ENCODE measurements around the gene PATL2. TPM values are rescaled to one million over a fixed set of nuclear protein-coding genes. Genes with fewer than 3 reads are reported as not detected.

Gene PATL2
- total RNA-seq, 2 experiments from 2014 or later, result 27.4 to 29.6 TPM

- Mint-ChIP-seq H3K27ac (peak overlapping the region; percentile 94), H3K36me3 (ENCODE audit: low read depth) (peaks cover 65% of the 10 kb centered on the region), H3K9me3 (ENCODE audit: insufficient read depth) (no peaks in the 10 kb centered on the region), H3K4me1 (ENCODE audit: low read depth) (peaks cover 85% of the 10 kb centered on the region), H3K4me3 (peak overlapping the region; percentile 51), H3K27me3 (ENCODE audit: low read depth) (no peaks in the 10 kb centered on the region)
- POLR2A ChIA-PET, result interaction anchor here (0.7 to 21.4 kb wide), 5 partner anchors 4 to 140 kb away, joined by 3 to 2005 read pairs (median 1989); partner anchors contain the start of genes B2M, PATL2, SPG11 and TRIM69
- no peak for ATAC-seq
- no peak for DNase-seq
- CTCF ChIA-PET, result interaction anchor here (1.0 to 18.3 kb wide), 4 partner anchors 9 to 51 kb away, joined by 4 to 476 read pairs (median 163); partner anchors contain the start of genes SPG11 and TRIM69
Observed at GRCh38 chr15:44718927-44719292, 7.8 kb upstream of the PATL2 start.

DNA sequence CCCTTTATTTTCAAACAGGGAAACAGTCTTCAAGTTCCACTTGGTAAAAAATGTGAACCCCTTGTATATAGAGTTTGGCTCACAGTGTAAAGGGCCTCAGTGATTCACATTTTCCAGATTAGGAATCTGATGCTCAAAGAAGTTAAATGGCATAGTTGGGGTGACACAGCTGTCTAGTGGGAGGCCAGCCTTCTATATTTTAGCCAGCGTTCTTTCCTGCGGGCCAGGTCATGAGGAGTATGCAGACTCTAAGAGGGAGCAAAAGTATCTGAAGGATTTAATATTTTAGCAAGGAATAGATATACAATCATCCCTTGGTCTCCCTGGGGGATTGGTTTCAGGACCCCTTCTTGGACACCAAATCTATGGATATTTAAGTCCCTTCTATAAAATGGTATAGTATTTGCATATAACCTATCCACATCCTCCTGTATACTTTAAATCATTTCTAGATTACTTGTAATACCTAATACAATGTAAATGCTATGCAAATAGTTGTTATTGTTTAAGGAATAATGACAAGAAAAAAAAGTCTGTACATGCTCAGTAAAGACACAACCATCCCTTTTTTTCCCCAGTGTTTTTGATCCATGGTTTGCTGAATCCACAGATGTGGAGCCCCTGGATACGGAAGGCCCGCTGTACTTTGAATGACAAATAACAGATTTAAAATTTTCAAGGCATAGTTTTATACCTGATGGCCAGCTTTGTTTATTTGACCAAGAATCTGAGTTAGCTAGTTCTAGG lies 7.2 kb upstream of the PATL2 start:
- H3K9me3 Mint-ChIP-seq (ENCODE audit: insufficient read depth), result no peaks in the 10 kb centered on the region
- ATAC-seq, result no peak
- ChIA-PET CTCF (interaction anchor here (1.0 to 18.3 kb wide), 5 partner anchors 9 to 50 kb away, joined by 4 to 476 read pairs (median 189); partner anchors contain the start of genes SPG11 and TRIM69), POLR2A (interaction anchor here (0.7 to 21.4 kb wide), 4 partner anchors 3 to 106 kb away, joined by 3 to 2005 read pairs (median 1997); partner anchors contain the start of genes B2M, PATL2, SPG11 and TRIM69)
- peak overlapping the region; percentile 94 for H3K27ac Mint-ChIP-seq
- H3K4me3 Mint-ChIP-seq, result peak overlapping the region; percentile 61
- peaks cover 80% of the 10 kb centered on the region for H3K4me1 Mint-ChIP-seq (ENCODE audit: low read depth)
- H3K27me3 Mint-ChIP-seq (ENCODE audit: low read depth), result no peaks in the 10 kb centered on the region
- DNase-seq, result no peak
- H3K36me3 Mint-ChIP-seq (ENCODE audit: low read depth), result peaks cover 70% of the 10 kb centered on the region

DNA sequence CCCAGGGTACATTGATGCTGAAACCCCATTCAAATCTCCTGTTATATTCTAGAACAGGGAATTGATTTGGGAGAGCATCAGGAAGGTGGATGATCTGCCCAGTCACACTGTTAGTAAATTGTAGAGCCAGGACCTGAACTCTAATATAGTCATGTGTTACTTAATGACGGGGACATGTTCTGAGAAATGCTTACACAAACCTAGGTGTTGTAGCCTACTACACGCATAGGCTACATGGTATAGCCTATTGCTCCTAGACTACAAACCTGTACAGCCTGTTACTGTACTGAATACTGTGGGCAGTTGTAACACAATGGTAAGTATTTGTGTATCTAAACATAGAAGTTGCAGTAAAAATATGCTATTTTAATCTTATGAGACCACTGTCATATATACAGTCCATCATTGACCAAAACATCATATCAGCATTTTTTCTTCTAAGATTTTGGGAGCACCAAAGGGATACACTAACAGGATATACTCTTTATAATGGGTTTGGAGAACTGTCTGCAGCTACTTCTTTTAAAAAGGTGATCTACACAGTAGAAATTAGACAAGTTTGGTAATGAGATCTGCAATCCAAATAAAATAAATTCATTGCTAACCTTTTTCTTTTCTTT lies 6.0 kb upstream of the PATL2 start:
- Mint-ChIP-seq H3K27ac (peak overlapping the region; percentile 91), H3K4me3 (peak overlapping the region; percentile 99), H3K27me3 (ENCODE audit: low read depth) (no peaks in the 10 kb centered on the region), H3K9me3 (ENCODE audit: insufficient read depth) (no peaks in the 10 kb centered on the region), H3K4me1 (ENCODE audit: low read depth) (peaks cover 73% of the 10 kb centered on the region), H3K36me3 (ENCODE audit: low read depth) (peaks cover 81% of the 10 kb centered on the region)
- ChIA-PET CTCF (interaction anchor here (1.3 to 18.3 kb wide), 4 partner anchors 12 to 68 kb away, joined by 3 to 476 read pairs (median 245); partner anchors contain the start of genes SPG11 and TRIM69), POLR2A (interaction anchor here (20.7 to 20.9 kb wide), 2 partner anchors 12 to 41 kb away, joined by 1989 to 2005 read pairs; partner anchors contain the start of genes SPG11 and TRIM69)
- no peak for DNase-seq
- ATAC-seq, result no peak

DNA sequence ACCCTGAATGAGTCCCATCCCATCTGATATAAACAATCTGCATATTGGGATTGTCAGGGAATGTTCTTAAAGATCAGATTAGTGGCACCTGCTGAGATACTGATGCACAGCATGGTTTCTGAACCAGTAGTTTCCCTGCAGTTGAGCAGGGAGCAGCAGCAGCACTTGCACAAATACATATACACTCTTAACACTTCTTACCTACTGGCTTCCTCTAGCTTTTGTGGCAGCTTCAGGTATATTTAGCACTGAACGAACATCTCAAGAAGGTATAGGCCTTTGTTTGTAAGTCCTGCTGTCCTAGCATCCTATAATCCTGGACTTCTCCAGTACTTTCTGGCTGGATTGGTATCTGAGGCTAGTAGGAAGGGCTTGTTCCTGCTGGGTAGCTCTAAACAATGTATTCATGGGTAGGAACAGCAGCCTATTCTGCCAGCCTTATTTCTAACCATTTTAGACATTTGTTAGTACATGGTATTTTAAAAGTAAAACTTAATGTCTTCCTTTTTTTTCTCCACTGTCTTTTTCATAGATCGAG lies 4.7 kb upstream of the PATL2 start:
- Mint-ChIP-seq H3K4me3 (peak overlapping the region; percentile 99), H3K27ac (peak overlapping the region; percentile 91), H3K36me3 (ENCODE audit: low read depth) (peaks cover 90% of the 10 kb centered on the region), H3K9me3 (ENCODE audit: insufficient read depth) (no peaks in the 10 kb centered on the region), H3K4me1 (ENCODE audit: low read depth) (peaks cover 61% of the 10 kb centered on the region), H3K27me3 (ENCODE audit: low read depth) (no peaks in the 10 kb centered on the region)
- ChIA-PET POLR2A (interaction anchor here (0.7 to 20.9 kb wide), 5 partner anchors 13 to 179 kb away, joined by 3 to 2005 read pairs (median 3); partner anchors contain the start of genes EIF3J, SPG11 and TRIM69), CTCF (interaction anchor here (0.5 to 18.3 kb wide), 5 partner anchors 13 to 77 kb away, joined by 3 to 476 read pairs (median 189); partner anchors contain the start of genes SPG11 and TRIM69)
- no peak for DNase-seq
- no peak for ATAC-seq

- ATAC-seq (no peak), DNase-seq (no peak)
- Mint-ChIP-seq H3K4me1 (ENCODE audit: low read depth) (peaks cover 58% of the 10 kb centered on the region), H3K27ac (peak overlapping the region; percentile 91), H3K9me3 (ENCODE audit: insufficient read depth) (no peaks in the 10 kb centered on the region), H3K4me3 (peak overlapping the region; percentile 99), H3K36me3 (ENCODE audit: low read depth) (peaks cover 90% of the 10 kb centered on the region), H3K27me3 (ENCODE audit: low read depth) (no peaks in the 10 kb centered on the region)
- ChIA-PET POLR2A (interaction anchor here (0.6 to 20.9 kb wide), 8 partner anchors 14 to 289 kb away, joined by 3 to 2005 read pairs (median 4); partner anchors contain the start of genes EIF3J, SPG11 and TRIM69), CTCF (interaction anchor here (0.5 to 18.3 kb wide), 4 partner anchors 14 to 77 kb away, joined by 3 to 476 read pairs (median 245); partner anchors contain the start of genes SPG11 and TRIM69)
Observed at GRCh38 chr15:44715142-44715796, 4.1 kb upstream of the PATL2 start.

- H3K36me3 Mint-ChIP-seq (ENCODE audit: low read depth), result peaks cover 86% of the 10 kb centered on the region
- H3K27ac Mint-ChIP-seq, result peak overlapping the region; percentile 96
- H3K9me3 Mint-ChIP-seq (ENCODE audit: insufficient read depth), result no peaks in the 10 kb centered on the region
- ATAC-seq (no peak), DNase-seq (no peak)
- ChIA-PET POLR2A (interaction anchor here (0.6 to 20.9 kb wide), 11 partner anchors 10 to 287 kb away, joined by 3 to 2005 read pairs (median 4); partner anchors contain the start of genes CTDSPL2, SPG11 and TRIM69), CTCF (interaction anchor here (0.7 to 18.3 kb wide), 12 partner anchors 11 to 135 kb away, joined by 3 to 476 read pairs (median 4); partner anchors contain the start of genes SPG11 and TRIM69)
- H3K27me3 Mint-ChIP-seq (ENCODE audit: low read depth), result no peaks in the 10 kb centered on the region
- H3K4me3 Mint-ChIP-seq, result peak overlapping the region; percentile 99
- H3K4me1 Mint-ChIP-seq (ENCODE audit: low read depth), result peaks cover 56% of the 10 kb centered on the region
Observed at GRCh38 chr15:44713006-44713966, 2.2 kb upstream of the PATL2 start.

- Mint-ChIP-seq H3K27me3 (ENCODE audit: low read depth) (no peaks in the 10 kb centered on the region), H3K27ac (peak overlapping the region; percentile 96), H3K9me3 (ENCODE audit: insufficient read depth) (no peaks in the 10 kb centered on the region), H3K4me1 (ENCODE audit: low read depth) (peaks cover 48% of the 10 kb centered on the region), H3K36me3 (ENCODE audit: low read depth) (peaks cover 81% of the 10 kb centered on the region), H3K4me3 (peak overlapping the region; percentile 99)
- CTCF ChIA-PET, result interaction anchor here (0.8 to 18.3 kb wide), 7 partner anchors 11 to 129 kb away, joined by 3 to 476 read pairs (median 31); partner anchors contain the start of genes SPG11 and TRIM69
- POLR2A ChIA-PET, result interaction anchor here (1.0 to 20.9 kb wide), 8 partner anchors 14 to 166 kb away, joined by 3 to 2005 read pairs (median 11); partner anchors contain the start of genes SPG11 and TRIM69
- peak; percentile 24 for ATAC-seq
- peak; percentile 83 for DNase-seq
Observed at GRCh38 chr15:44712346-44713005, 1.4 kb upstream of the PATL2 start.

DNA sequence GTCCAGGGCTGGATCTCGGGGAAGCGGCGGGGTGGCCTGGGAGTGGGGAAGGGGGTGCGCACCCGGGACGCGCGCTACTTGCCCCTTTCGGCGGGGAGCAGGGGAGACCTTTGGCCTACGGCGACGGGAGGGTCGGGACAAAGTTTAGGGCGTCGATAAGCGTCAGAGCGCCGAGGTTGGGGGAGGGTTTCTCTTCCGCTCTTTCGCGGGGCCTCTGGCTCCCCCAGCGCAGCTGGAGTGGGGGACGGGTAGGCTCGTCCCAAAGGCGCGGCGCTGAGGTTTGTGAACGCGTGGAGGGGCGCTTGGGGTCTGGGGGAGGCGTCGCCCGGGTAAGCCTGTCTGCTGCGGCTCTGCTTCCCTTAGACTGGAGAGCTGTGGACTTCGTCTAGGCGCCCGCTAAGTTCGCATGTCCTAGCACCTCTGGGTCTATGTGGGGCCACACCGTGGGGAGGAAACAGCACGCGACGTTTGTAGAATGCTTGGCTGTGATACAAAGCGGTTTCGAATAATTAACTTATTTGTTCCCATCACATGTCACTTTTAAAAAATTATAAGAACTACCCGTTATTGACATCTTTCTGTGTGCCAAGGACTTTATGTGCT lies 721 bp upstream of the PATL2 start:
- Mint-ChIP-seq H3K9me3 (ENCODE audit: insufficient read depth) (no peaks in the 10 kb centered on the region), H3K36me3 (ENCODE audit: low read depth) (peaks cover 80% of the 10 kb centered on the region), H3K4me1 (ENCODE audit: low read depth) (peaks cover 42% of the 10 kb centered on the region), H3K4me3 (peak overlapping the region; percentile 99), H3K27me3 (ENCODE audit: low read depth) (no peaks in the 10 kb centered on the region), H3K27ac (peak overlapping the region; percentile 96)
- ATAC-seq, result peak; percentile 37
- POLR2A ChIA-PET, result interaction anchor here (1.0 to 20.9 kb wide), 20 partner anchors 11 to 285 kb away, joined by 3 to 2005 read pairs (median 8); partner anchors contain the start of genes EIF3J, SPG11 and TRIM69
- DNase-seq, result peak; percentile 73
- CTCF ChIA-PET, result interaction anchor here (1.0 to 18.3 kb wide), 12 partner anchors 11 to 128 kb away, joined by 3 to 476 read pairs (median 10); partner anchors contain the start of genes SPG11 and TRIM69
